Keratinocyte (primary cell): Measurements from ENCODE around the gene SMIM22. TPM values are rescaled to one million over a fixed set of nuclear protein-coding genes. Genes with fewer than 3 reads are reported as not detected.

ENCODE experiments used
- DNase-seq: peaks from one replicate; pipeline ENCODE4 v3.0.0-alpha.2; 2011; ENCODE audit warnings: low read depth, missing footprints, low spot score
- FAIRE-seq: peaks from 2 replicates; lab custom pipeline; 2011; peaks lifted over from hg19 to GRCh38; lab: Jason Lieb, UNC
- H2AFZ ChIP-seq: 2 replicates; pipeline ENCODE4 v1.6.0; 2012; ENCODE audit warnings: low read length, control low read depth, inconsistent platforms; ENCODE audit not compliant: control insufficient read depth
- H3K27ac ChIP-seq: 2 replicates; pipeline ENCODE4 v1.5.1; 2011; ENCODE audit warnings: low read length; ENCODE audit not compliant: control insufficient read depth, insufficient read depth
- H3K27me3 ChIP-seq: 3 replicates; pipeline ENCODE4 v1.6.0; 2011; ENCODE audit warnings: low read length; ENCODE audit not compliant: control insufficient read depth, insufficient read depth; ENCODE audit errors: extremely low read depth
- H3K36me3 ChIP-seq, 2 experiments: 2 replicates in 1 of 2; 3 replicates in 1 of 2; pipeline ENCODE4 v1.5.1; 2011; ENCODE audit warnings: low read length in 2 of 2, mild to moderate bottlenecking in 1 of 2; ENCODE audit not compliant: control insufficient read depth in 2 of 2, insufficient read depth in 2 of 2; ENCODE audit errors: extremely low read depth in 1 of 2
- H3K4me1 ChIP-seq: 3 replicates; pipeline ENCODE4 v1.5.1; 2011; ENCODE audit warnings: low read length; ENCODE audit not compliant: control insufficient read depth, insufficient read depth; ENCODE audit errors: extremely low read depth
- H3K4me2 ChIP-seq: 3 replicates; pipeline ENCODE4 v1.6.0; 2011; ENCODE audit warnings: low read depth, low read length; ENCODE audit not compliant: control insufficient read depth, insufficient read depth; ENCODE audit errors: extremely low read depth
- H3K4me3 ChIP-seq, 3 experiments: fragments of 200-600 bp in 1 of 3; sonication (generic) in 1 of 3; 2 replicates in 2 of 3; 3 replicates in 1 of 3; pipeline ENCODE4 v1.5.1; 2011 to 2016; ENCODE audit warnings: low read length in 3 of 3, mild to moderate bottlenecking in 3 of 3, control low read depth in 2 of 3, inconsistent platforms in 1 of 3, low read depth in 1 of 3, mixed read lengths in 1 of 3, mixed run types in 1 of 3, moderate library complexity in 1 of 3; ENCODE audit not compliant: control insufficient read depth in 2 of 3, insufficient read depth in 2 of 3; ENCODE audit errors: extremely low read depth in 1 of 3
- H3K79me2 ChIP-seq: 2 replicates; pipeline ENCODE4 v1.6.0; 2012; ENCODE audit warnings: low read length; ENCODE audit not compliant: control insufficient read depth, insufficient read depth
- H3K9ac ChIP-seq: 3 replicates; pipeline ENCODE4 v1.6.0; 2011; ENCODE audit warnings: low read length; ENCODE audit not compliant: control insufficient read depth, insufficient read depth; ENCODE audit errors: extremely low read depth
- H3K9me1 ChIP-seq: 3 replicates; pipeline ENCODE4 v1.6.0; 2011; ENCODE audit warnings: low read length; ENCODE audit not compliant: control insufficient read depth, insufficient read depth; ENCODE audit errors: extremely low read depth
- H3K9me3 ChIP-seq: 2 replicates; pipeline ENCODE4 v1.5.1; 2012; ENCODE audit warnings: low read depth, low read length; ENCODE audit not compliant: control insufficient read depth
- H4K20me1 ChIP-seq: 3 replicates; pipeline ENCODE4 v1.6.0; 2011; ENCODE audit warnings: low read length; ENCODE audit not compliant: control insufficient read depth, insufficient read depth; ENCODE audit errors: extremely low read depth
- EZH2 ChIP-seq: IDR thresholded peaks from one replicate; pipeline ENCODE4 v1.6.1; 2012; ENCODE audit warnings: inconsistent platforms, mild to moderate bottlenecking, low read length, moderate library complexity
- dilution Hi-C: fragments of 300-500 bp; cut with MboI; formaldehyde crosslinking; loops from one replicate; pipeline ENCODE4 v1.7.0; 2020; ENCODE audit warnings: low sequenced_read_pairs; ENCODE audit not compliant: extremely low pct_ligation_motif_present
- polyA plus RNA-seq, 5 experiments: library from polyadenylated mRNA; depleted of rRNA in 3 of 5; stranded (reverse) in 3 of 5; stranded (forward) in 1 of 5; unstranded in 1 of 5; fragments of >200 nt; gene quantifications; 1 replicate in 1 of 5; 2 replicates in 3 of 5; 3 replicates in 1 of 5; pipeline versions ENCODE4 v1.2.1 to v1.2.3, GENCODE V29; 2011 to 2012; ENCODE audit warnings: missing spikeins in 2 of 5, low read depth in 1 of 5, low replicate concordance in 1 of 5
- TF ChIP-seq, protein P1 (sequence below), 3 experiments: IDR thresholded peaks in 1 of 3; conservative IDR thresholded peaks in 1 of 3; optimal IDR thresholded peaks in 1 of 3; 2 replicates in 2 of 3; 3 replicates in 1 of 3; pipeline versions ENCODE3 to v1.5.1; 2011; ENCODE audit warnings: low read length in 3 of 3, mild to moderate bottlenecking in 3 of 3, moderate library complexity in 2 of 3, control low read depth in 1 of 3, inconsistent platforms in 1 of 3; ENCODE audit not compliant: insufficient read depth in 2 of 3; ENCODE audit errors: extremely low read depth in 1 of 3

SMIM22 gene
- polyA plus RNA-seq, 1 donor (not counting 4 experiments of a cell fraction or from before 2014, with no cell fraction given): 10.6 TPM

DNA sequence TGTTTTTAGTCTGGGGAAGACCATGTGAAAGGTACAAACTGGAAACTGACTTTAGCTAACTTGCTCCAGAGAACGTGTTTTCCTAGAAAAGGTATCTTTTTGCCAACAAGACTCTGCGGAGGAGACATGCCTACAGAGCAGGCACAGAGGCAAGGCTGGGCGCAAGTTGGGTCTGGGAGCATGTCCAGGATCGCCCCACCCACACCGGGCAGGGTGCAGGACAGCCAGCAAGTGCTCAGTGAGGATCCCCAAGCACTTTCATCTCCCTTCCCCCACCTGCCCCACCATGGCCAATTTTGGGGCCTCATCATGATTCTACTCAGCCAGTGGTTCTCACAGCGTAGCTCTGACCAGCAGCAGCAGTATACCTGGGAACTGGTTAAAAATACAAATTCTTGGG lies 25.5 kb downstream of the SMIM22 start:
- Histone ChIP-seq H3K9ac (no peak overlapping the region), H3K79me2 (no peaks in the 10 kb centered on the region), H4K20me1 (peaks cover 3% of the 10 kb centered on the region), H3K4me2 (no peak overlapping the region), H3K9me3 (no peaks in the 10 kb centered on the region), H3K4me1 (no peaks in the 10 kb centered on the region), H3K9me1 (no peaks in the 10 kb centered on the region), H3K4me3 (no peak overlapping the region), H3K27me3 (no peaks in the 10 kb centered on the region), H3K27ac (no peak overlapping the region), H2AFZ (no peak overlapping the region), H3K36me3 (peaks cover 25 to 45% of the 10 kb centered on the region in 2 experiments)
- FAIRE-seq (no peak), DNase-seq (no peak)
- dilution Hi-C loops: no loop called here
- TF ChIP-seq EZH2: no peak
- TF ChIP-seq, protein P1, sequence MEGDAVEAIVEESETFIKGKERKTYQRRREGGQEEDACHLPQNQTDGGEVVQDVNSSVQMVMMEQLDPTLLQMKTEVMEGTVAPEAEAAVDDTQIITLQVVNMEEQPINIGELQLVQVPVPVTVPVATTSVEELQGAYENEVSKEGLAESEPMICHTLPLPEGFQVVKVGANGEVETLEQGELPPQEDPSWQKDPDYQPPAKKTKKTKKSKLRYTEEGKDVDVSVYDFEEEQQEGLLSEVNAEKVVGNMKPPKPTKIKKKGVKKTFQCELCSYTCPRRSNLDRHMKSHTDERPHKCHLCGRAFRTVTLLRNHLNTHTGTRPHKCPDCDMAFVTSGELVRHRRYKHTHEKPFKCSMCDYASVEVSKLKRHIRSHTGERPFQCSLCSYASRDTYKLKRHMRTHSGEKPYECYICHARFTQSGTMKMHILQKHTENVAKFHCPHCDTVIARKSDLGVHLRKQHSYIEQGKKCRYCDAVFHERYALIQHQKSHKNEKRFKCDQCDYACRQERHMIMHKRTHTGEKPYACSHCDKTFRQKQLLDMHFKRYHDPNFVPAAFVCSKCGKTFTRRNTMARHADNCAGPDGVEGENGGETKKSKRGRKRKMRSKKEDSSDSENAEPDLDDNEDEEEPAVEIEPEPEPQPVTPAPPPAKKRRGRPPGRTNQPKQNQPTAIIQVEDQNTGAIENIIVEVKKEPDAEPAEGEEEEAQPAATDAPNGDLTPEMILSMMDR (optimal IDR thresholded peaks at IDR 0.05 in 1 of 3, IDR thresholded peaks at IDR 0.05 in 1 of 3, conservative IDR thresholded peaks at IDR 0.05 in 1 of 3; ENCODE audit: extremely low read depth in 1 of 3, insufficient read depth in 2 of 3, low read length in 3 of 3): no peak

GRCh38 chr16:4825196-4825595 lies 30.0 kb downstream of the SMIM22 start:
- H3K4me1 ChIP-seq: no peaks in the 10 kb centered on the region
- no peak for TF ChIP-seq EZH2
- TF ChIP-seq, protein P1 (optimal IDR thresholded peaks at IDR 0.05 in 1 of 3, IDR thresholded peaks at IDR 0.05 in 1 of 3, conservative IDR thresholded peaks at IDR 0.05 in 1 of 3; ENCODE audit: extremely low read depth in 1 of 3, insufficient read depth in 2 of 3, low read length in 3 of 3): no peak
- no peak overlapping the region for H3K27ac ChIP-seq
- no peak overlapping the region for H2AFZ ChIP-seq
- no peak for DNase-seq
- no peak for FAIRE-seq
- H4K20me1 ChIP-seq: peaks cover 3% of the 10 kb centered on the region
- H3K4me2 ChIP-seq: no peak overlapping the region
- peaks cover 2% of the 10 kb centered on the region for H3K79me2 ChIP-seq
- H3K9me1 ChIP-seq: no peaks in the 10 kb centered on the region
- H3K9ac ChIP-seq: no peak overlapping the region
- H3K27me3 ChIP-seq: no peaks in the 10 kb centered on the region
- no peaks in the 10 kb centered on the region for H3K9me3 ChIP-seq
- H3K36me3 ChIP-seq: peaks cover 47 to 49% of the 10 kb centered on the region in 2 experiments
- H3K4me3 ChIP-seq: no peak overlapping the region
- dilution Hi-C loops: no loop called here
